Thymus (tissue), 11 donors: Measurements from ENCODE around the gene PPP3CA. TPM values are rescaled to one million over a fixed set of nuclear protein-coding genes. Genes with fewer than 3 reads are reported as not detected.

ENCODE experiments used
- DNase-seq, 9 donors: peaks; one replicate each; pipeline ENCODE4 v3.0.0-alpha.2; 2013; ENCODE audit warnings: low spot score in 9 of 9, low read depth in 6 of 9, missing footprints in 1 of 9
- H3K27ac ChIP-seq, 2 donors: one replicate each; pipeline ENCODE4 v1.5.1; 2013; ENCODE audit warnings: control low read depth in 1 of 2, low read depth in 1 of 2, low read length in 1 of 2, mild to moderate bottlenecking in 1 of 2, moderate library complexity in 1 of 2
- H3K27me3 ChIP-seq, 2 donors: one replicate each; pipeline ENCODE4 v1.5.1; 2013; ENCODE audit warnings: low read length in 1 of 2; ENCODE audit not compliant: control insufficient read depth in 2 of 2, insufficient read depth in 1 of 2
- H3K36me3 ChIP-seq, 2 donors: one replicate each; pipeline ENCODE4 v1.5.1; 2013; ENCODE audit warnings: low read length in 1 of 2, mild to moderate bottlenecking in 1 of 2, moderate library complexity in 1 of 2; ENCODE audit not compliant: control insufficient read depth in 2 of 2, insufficient read depth in 2 of 2
- H3K4me1 ChIP-seq, 2 donors: one replicate each; pipeline ENCODE4 v1.5.1; 2013; ENCODE audit warnings: low read length in 2 of 2; ENCODE audit not compliant: control insufficient read depth in 2 of 2, insufficient read depth in 2 of 2
- H3K4me3 ChIP-seq, 2 donors: one replicate each; pipeline ENCODE4 v1.5.1; 2013; ENCODE audit warnings: low read length in 2 of 2, control low read depth in 1 of 2, mild to moderate bottlenecking in 1 of 2
- H3K9me3 ChIP-seq, 2 donors: one replicate each; pipeline ENCODE4 v1.5.1; 2013; ENCODE audit warnings: low read length in 1 of 2, mild to moderate bottlenecking in 1 of 2; ENCODE audit not compliant: control insufficient read depth in 2 of 2, insufficient read depth in 1 of 2
- WGBS: extraction: QIAGEN DNeasy Blood & Tissue Kit; methylation state at CpG from one replicate; pipeline ENCODE4 v1.1.7; 2013; 5-methylcytosine and 5-hydroxymethylcytosine counted together
- polyA plus RNA-seq: library from polyadenylated mRNA; stranded (reverse); fragments of 200-250 nt; gene quantifications from one replicate; pipeline ENCODE4 v1.2.3, GENCODE V29; 2013
- total RNA-seq: library from RNA; stranded (reverse); fragments of 120-200 nt; gene quantifications from one replicate; pipeline ENCODE4 v1.2.4, GENCODE V29; 2013
- donor health status: healthy.

Gene PPP3CA
- total and polyA plus RNA-seq, 2 donors = 12.9 to 17.3 TPM

DNA sequence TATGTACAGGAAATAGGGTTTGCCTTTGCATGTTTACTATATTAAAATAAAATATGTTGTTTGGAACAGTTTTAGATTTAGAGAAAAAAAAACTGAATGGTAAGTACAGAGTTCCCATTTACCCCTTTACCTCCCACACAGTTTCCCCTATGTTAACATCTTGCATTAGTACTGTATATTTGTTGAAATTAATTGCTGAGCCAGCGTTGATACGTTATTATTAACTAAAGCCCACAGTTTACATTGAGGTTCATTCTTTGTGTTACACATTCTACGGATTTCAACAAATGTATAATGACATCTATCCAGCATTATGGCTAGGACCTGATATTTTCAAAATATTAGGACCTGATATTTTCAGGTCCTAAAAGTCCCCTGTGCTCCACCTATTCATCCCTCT, 70.7 kb downstream of the PPP3CA start:
- WGBS = over 99% methylated on average over 3 of the region's 3 CpGs
- Histone ChIP-seq H3K4me3 (no peak overlapping the region), H3K4me1 (no peaks in the 10 kb centered on the region), H3K9me3 (no peaks in the 10 kb centered on the region), H3K36me3 (no peaks in the 10 kb centered on the region), H3K27me3 (no peaks in the 10 kb centered on the region), H3K27ac (no peak overlapping the region)
- DNase-seq = no peak

DNA sequence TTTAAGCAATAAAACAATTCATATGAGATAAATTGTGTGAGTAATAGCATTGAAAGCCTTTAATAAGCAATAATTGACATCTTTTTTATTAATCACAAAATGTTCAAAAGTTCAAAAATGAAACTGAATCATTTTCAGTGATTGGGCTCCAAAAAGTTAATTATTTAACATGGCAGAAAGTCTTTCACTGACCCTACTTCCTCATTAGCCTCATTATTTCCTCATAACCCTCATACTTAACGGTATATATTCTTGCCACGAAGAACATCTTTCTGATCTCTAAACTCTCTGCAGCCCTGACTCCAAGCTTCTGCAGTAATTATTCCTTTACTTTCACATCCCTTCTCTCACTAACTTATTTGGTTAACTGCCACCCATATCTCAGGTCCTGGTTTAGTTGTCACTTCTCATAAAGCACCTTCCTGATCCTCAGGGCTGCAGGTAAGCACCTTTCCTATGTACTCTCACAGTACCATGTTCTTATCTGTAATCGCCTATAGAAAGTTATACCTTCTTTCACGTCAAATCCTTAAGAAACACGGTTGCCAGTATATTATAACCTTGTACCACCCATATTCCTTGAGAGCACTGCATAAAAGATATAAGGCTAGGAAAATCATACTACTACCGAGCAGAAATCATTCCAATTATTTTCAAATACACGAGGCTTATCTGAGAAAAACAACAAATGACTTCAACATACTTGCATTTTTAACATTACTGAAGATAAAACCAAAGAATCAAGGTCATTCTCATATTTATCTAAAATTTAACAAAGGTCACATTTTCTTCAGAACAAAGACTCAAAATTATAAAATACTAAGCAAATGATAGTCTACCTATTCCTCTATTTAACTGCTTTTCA, 72.2 kb downstream of the PPP3CA start:
- WGBS = 84% methylated on average over 7 of the region's 7 CpGs
- Histone ChIP-seq H3K4me3 (no peak overlapping the region), H3K9me3 (no peaks in the 10 kb centered on the region), H3K36me3 (no peaks in the 10 kb centered on the region), H3K27me3 (no peaks in the 10 kb centered on the region), H3K4me1 (no peaks in the 10 kb centered on the region), H3K27ac (no peak overlapping the region)
- DNase-seq = no peak

DNA sequence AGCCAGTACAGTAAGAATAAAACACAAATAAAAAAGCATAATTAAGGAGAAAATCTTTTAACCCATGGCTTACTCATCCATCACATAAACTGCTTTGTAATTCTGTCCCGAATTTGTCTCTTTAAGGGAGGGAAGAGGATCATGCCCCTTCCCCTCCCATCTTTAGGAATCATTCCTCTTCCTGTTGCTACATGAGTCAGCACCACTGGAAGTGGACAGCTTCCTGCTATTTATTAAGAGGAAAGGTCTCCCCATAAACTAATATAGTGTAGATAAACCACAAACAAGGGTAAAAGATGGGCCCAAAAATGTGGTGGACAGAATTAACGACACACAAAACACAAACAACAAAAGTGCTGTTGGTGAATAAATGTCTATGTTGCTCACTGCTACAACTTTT, 75.8 kb downstream of the PPP3CA start:
- Histone ChIP-seq H3K27me3 (no peaks in the 10 kb centered on the region), H3K4me3 (no peak overlapping the region), H3K4me1 (no peaks in the 10 kb centered on the region), H3K27ac (no peak overlapping the region), H3K36me3 (no peaks in the 10 kb centered on the region), H3K9me3 (no peaks in the 10 kb centered on the region)
- DNase-seq = no peak
- WGBS = 92% methylated on average over 2 of the region's 2 CpGs

DNA sequence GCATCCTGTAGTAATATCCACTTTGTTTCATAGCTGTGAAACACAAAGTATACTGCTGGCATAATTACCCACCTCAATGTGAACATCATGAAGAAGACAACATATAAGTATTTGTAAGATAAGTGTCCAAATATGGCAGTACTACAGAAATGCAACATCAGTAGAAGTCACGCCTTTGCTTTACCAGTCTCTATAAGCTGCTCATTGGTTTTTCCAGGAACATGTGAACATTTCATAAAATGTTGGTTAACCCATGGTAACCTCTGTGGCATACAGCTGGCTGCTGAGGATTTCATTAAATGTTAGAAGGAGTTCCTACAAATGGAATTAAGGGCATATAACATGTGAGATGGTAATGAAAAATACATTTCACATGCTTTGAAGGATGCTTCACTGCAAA, 77.6 kb downstream of the PPP3CA start:
- Histone ChIP-seq H3K4me1 (no peaks in the 10 kb centered on the region), H3K27ac (no peak overlapping the region), H3K36me3 (no peaks in the 10 kb centered on the region), H3K9me3 (no peaks in the 10 kb centered on the region), H3K27me3 (no peaks in the 10 kb centered on the region), H3K4me3 (no peak overlapping the region)
- 96% methylated on average over 1 of the region's 1 CpG for WGBS
- no peak for DNase-seq

DNA sequence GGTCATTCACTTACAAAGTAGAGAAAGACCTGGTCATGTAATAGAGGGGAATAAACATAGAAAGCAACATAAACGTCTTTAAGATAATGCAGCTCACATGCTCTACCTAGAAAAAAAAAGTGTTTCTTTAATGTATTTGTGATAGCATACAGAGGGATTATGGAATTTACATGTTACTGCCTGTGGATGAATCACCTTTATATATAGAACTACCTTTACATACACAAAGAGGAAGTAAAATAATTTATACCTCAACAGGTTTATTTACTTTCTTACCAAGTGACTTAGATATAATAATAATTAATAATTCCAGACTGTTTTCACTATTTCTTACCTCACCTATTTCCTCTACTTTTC, 81.5 kb downstream of the PPP3CA start:
- no peaks in the 10 kb centered on the region for H3K9me3 ChIP-seq
- no peak overlapping the region for H3K27ac ChIP-seq
- no peaks in the 10 kb centered on the region for H3K36me3 ChIP-seq
- no peak for DNase-seq
- no peak overlapping the region for H3K4me3 ChIP-seq
- H3K4me1 ChIP-seq = no peaks in the 10 kb centered on the region
- 85% methylated on average over 1 of the region's 1 CpG for WGBS
- H3K27me3 ChIP-seq = no peaks in the 10 kb centered on the region

DNA sequence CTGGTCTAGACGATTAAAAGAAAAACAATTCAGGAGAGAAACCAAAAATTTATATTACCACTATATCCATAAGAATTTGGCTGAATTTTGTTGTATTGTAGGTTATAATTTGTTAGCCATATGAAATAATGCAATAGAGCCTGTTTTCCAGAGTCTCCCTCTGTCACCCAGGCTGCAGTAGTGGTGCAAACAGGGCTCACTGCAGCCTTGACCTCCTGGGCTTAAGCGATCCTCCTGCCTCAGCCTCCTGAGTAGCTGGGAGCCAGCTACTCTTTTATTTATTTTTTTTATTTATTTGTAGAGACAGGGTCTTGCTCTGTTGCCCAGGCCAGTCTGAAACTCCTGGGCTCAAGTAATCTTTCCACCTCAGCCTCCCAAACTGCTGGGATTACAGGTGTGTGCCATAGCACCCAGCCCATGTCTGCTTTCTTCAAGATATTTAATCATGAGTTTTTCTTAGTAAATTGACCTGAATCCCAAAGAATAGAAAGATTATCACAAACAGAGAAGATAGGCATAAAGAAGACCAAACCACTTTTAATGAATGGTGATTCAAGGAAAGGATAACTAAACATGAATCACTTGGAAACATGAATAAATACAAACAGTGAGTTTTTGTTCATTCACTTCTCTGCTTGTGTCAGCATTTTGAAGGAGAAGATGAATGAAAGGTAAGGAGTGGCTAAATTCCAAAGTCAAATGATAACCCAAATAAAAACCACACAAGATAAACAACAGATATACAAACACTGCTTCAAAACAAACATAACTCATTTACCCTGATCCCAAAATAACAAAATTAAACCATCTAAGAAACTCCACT, 82.1 kb downstream of the PPP3CA start:
- Histone ChIP-seq H3K4me3 (no peak overlapping the region), H3K27ac (no peak overlapping the region), H3K27me3 (no peaks in the 10 kb centered on the region), H3K36me3 (no peaks in the 10 kb centered on the region), H3K4me1 (no peaks in the 10 kb centered on the region), H3K9me3 (no peaks in the 10 kb centered on the region)
- no peak for DNase-seq
- WGBS = 94% methylated on average over 2 of the region's 2 CpGs

DNA sequence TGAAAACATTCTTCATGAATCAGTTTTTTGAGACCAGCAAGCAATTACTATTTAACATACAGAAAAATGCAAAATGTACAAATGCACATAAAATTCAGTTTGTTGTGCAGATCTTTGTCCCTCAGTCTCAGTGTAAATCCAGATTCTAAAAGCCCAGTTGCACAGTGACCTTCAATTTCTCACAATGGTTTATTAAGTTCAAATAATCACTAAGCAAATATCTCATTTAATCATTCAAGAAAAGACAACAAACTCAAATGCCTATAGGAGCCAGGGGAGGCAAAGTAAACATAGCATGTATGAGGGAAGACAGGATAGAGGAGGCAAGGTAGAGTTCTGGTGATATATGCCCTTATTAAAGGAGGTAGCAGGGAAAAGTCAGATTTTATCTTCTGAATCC, 82.8 kb downstream of the PPP3CA start:
- no peaks in the 10 kb centered on the region for H3K36me3 ChIP-seq
- no peaks in the 10 kb centered on the region for H3K27me3 ChIP-seq
- no peaks in the 10 kb centered on the region for H3K4me1 ChIP-seq
- H3K9me3 ChIP-seq = no peaks in the 10 kb centered on the region
- H3K27ac ChIP-seq = no peak overlapping the region
- DNase-seq = no peak
- H3K4me3 ChIP-seq = no peak overlapping the region

DNA sequence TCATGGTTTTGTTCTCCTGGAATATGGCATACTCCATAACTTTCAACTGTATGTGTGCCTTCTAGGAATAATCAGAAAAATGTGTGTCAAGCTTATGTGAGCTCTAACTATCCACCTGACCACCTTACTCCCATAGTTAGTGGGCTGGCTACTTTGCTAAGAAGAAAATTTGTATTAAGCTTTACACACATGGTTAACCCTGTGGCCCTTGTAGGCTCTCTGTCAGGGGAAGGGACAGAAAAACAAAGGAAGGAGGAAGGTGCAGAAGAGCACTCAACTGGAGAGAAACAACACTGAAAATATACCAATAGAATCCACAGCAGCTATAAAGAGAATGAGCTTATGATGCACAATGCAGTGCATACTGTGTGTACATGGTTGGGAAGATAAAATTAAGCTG, 84.6 kb downstream of the PPP3CA start:
- Histone ChIP-seq H3K36me3 (no peaks in the 10 kb centered on the region), H3K27me3 (no peaks in the 10 kb centered on the region), H3K9me3 (no peaks in the 10 kb centered on the region), H3K4me3 (no peak overlapping the region), H3K27ac (no peak overlapping the region), H3K4me1 (no peaks in the 10 kb centered on the region)
- no peak for DNase-seq

DNA sequence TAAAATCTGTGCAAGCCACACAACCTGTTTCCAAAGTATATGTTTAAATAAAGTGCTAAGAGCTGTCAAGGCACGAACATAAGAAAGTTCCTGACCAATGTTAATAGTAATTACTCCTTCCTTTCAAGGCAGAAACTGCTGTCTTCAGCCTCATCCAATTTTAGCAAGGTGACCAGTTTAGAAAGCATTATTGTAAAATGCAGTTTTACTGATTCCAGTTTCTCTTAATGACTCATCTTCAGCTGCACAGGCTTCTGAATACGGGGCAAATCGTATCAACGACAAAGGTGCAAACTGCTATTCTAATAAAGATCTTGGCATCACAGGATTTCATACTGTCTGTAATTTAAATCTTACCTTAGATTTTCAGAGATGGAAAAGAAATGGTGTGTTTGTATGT, 87.5 kb downstream of the PPP3CA start:
- no peak overlapping the region for H3K27ac ChIP-seq
- no peak overlapping the region for H3K4me3 ChIP-seq
- H3K36me3 ChIP-seq = no peaks in the 10 kb centered on the region
- DNase-seq = no peak
- H3K27me3 ChIP-seq = no peaks in the 10 kb centered on the region
- no peaks in the 10 kb centered on the region for H3K9me3 ChIP-seq
- H3K4me1 ChIP-seq = no peaks in the 10 kb centered on the region
- 95% methylated on average over 4 of the region's 4 CpGs for WGBS
